Muscle layer of colon (tissue), 2 donors: ENCODE results near the gene PSMB1.

Experiments used
- H3K27ac ChIP-seq: one replicate; pipeline ENCODE4 v1.7.0; 2013; ENCODE audit warnings: low read depth, mild to moderate bottlenecking, low read length, moderate library complexity
- H3K27me3 ChIP-seq, 2 donors: one replicate each; pipeline ENCODE4 v1.7.0; 2013; ENCODE audit warnings: low read length in 2 of 2, mild to moderate bottlenecking in 2 of 2; ENCODE audit not compliant: insufficient read depth in 2 of 2, control insufficient read depth in 1 of 2
- H3K36me3 ChIP-seq: one replicate; pipeline ENCODE4 v1.7.0; 2013; ENCODE audit warnings: mild to moderate bottlenecking, low read length; ENCODE audit not compliant: insufficient read depth
- H3K4me1 ChIP-seq: one replicate; pipeline ENCODE4 v1.7.0; 2013; ENCODE audit warnings: mild to moderate bottlenecking, low read length; ENCODE audit not compliant: insufficient read depth
- H3K4me3 ChIP-seq, 2 donors: one replicate each; pipeline ENCODE4 v1.7.0; 2013; ENCODE audit warnings: low read length in 2 of 2, low read depth in 1 of 2, mild to moderate bottlenecking in 1 of 2, moderate library complexity in 1 of 2
- H3K9ac ChIP-seq: one replicate; pipeline ENCODE4 v1.7.0; 2013; ENCODE audit warnings: low read length
- H3K9me3 ChIP-seq: one replicate; pipeline ENCODE4 v1.7.0; 2013; ENCODE audit warnings: mild to moderate bottlenecking, low read length
- donor health status: abdominal sarcoma.
- donor health status: Adenocarcinoma of cecum.

Gene PSMB1

GRCh38 chr6:170497841-170498301, 55.2 kb downstream of the PSMB1 start:
- H3K4me1 ChIP-seq: no peaks in the 10 kb centered on the region
- H3K36me3 ChIP-seq: no peaks in the 10 kb centered on the region
- H3K27me3 ChIP-seq: no peaks in the 10 kb centered on the region
- no peak overlapping the region for H3K27ac ChIP-seq
- no peak overlapping the region for H3K4me3 ChIP-seq
- H3K9ac ChIP-seq: no peak overlapping the region
- H3K9me3 ChIP-seq: no peaks in the 10 kb centered on the region

- Histone ChIP-seq H3K4me1 (no peaks in the 10 kb centered on the region), H3K9ac (no peak overlapping the region), H3K4me3 (no peak overlapping the region), H3K27me3 (no peaks in the 10 kb centered on the region), H3K36me3 (no peaks in the 10 kb centered on the region), H3K9me3 (no peaks in the 10 kb centered on the region), H3K27ac (no peak overlapping the region)
Measured at GRCh38 chr6:170493354-170493753, 59.8 kb downstream of the PSMB1 start.

- H3K9ac ChIP-seq: no peak overlapping the region
- H3K4me1 ChIP-seq: no peaks in the 10 kb centered on the region
- no peaks in the 10 kb centered on the region for H3K9me3 ChIP-seq
- H3K36me3 ChIP-seq: no peaks in the 10 kb centered on the region
- no peak overlapping the region for H3K4me3 ChIP-seq
- H3K27me3 ChIP-seq: no peaks in the 10 kb centered on the region
- no peak overlapping the region for H3K27ac ChIP-seq
Measured at GRCh38 chr6:170490259-170490658, 62.8 kb downstream of the PSMB1 start.

- no peaks in the 10 kb centered on the region for H3K36me3 ChIP-seq
- H3K9me3 ChIP-seq: no peaks in the 10 kb centered on the region
- no peaks in the 10 kb centered on the region for H3K27me3 ChIP-seq
- no peak overlapping the region for H3K27ac ChIP-seq
- H3K4me3 ChIP-seq: no peak overlapping the region
- no peaks in the 10 kb centered on the region for H3K4me1 ChIP-seq
- H3K9ac ChIP-seq: no peak overlapping the region
Measured at GRCh38 chr6:170489836-170490235, 63.3 kb downstream of the PSMB1 start.

GRCh38 chr6:170487707-170488329, 65.3 kb downstream of the PSMB1 start:
- H3K27me3 ChIP-seq: no peaks in the 10 kb centered on the region

GRCh38 chr6:170485159-170485558, 67.9 kb downstream of the PSMB1 start:
- H3K36me3 ChIP-seq: no peaks in the 10 kb centered on the region
- H3K4me3 ChIP-seq: no peak overlapping the region
- no peaks in the 10 kb centered on the region for H3K9me3 ChIP-seq
- H3K27me3 ChIP-seq: no peaks in the 10 kb centered on the region
- H3K9ac ChIP-seq: no peak overlapping the region
- no peak overlapping the region for H3K27ac ChIP-seq
- H3K4me1 ChIP-seq: no peaks in the 10 kb centered on the region

More at GRCh38 chr6:170487707-170488329, 65.3 kb downstream of the PSMB1 start:
- H3K9ac ChIP-seq: no peak overlapping the region
- H3K27ac ChIP-seq: no peak overlapping the region
- no peaks in the 10 kb centered on the region for H3K4me1 ChIP-seq
- no peak overlapping the region for H3K4me3 ChIP-seq
- no peaks in the 10 kb centered on the region for H3K36me3 ChIP-seq
- H3K9me3 ChIP-seq: no peaks in the 10 kb centered on the region
